ENCODE results near the gene HYAL3.

DNA sequence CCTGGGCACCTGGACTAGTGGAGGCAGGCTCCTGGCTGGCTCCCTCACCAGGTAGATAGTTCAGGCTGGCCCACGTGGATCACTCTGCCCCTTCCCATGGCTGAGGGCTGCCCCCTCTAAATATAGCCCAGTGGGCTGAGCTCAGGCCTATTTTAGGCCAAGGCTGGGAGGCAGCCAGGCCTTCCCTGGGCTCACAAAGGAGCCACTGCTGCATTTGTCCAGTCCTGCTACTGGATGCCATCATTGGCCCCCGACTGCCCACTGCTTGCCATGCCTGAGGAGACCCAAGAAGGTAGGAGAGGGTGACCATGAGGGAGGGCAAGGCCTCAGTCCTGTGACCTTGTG, 20.4 kb downstream of the HYAL3 start, which contains the start of gene LSMEM2:
- TF ChIP-seq POLR2A (IDR thresholded peaks at IDR 0.05) = no peak
- TF ChIP-seq, protein P1, sequence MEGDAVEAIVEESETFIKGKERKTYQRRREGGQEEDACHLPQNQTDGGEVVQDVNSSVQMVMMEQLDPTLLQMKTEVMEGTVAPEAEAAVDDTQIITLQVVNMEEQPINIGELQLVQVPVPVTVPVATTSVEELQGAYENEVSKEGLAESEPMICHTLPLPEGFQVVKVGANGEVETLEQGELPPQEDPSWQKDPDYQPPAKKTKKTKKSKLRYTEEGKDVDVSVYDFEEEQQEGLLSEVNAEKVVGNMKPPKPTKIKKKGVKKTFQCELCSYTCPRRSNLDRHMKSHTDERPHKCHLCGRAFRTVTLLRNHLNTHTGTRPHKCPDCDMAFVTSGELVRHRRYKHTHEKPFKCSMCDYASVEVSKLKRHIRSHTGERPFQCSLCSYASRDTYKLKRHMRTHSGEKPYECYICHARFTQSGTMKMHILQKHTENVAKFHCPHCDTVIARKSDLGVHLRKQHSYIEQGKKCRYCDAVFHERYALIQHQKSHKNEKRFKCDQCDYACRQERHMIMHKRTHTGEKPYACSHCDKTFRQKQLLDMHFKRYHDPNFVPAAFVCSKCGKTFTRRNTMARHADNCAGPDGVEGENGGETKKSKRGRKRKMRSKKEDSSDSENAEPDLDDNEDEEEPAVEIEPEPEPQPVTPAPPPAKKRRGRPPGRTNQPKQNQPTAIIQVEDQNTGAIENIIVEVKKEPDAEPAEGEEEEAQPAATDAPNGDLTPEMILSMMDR (IDR thresholded peaks at IDR 0.05 in 8 of 11, conservative IDR thresholded peaks at IDR 0.05 in 3 of 11) = no peak
- TF ChIP-seq POLR2AphosphoS5 (IDR thresholded peaks at IDR 0.05) = no peak
